Endometrial microvascular endothelial cells (primary cell): ENCODE results near the gene OR2H1. TPM values are rescaled to one million over a fixed set of nuclear protein-coding genes. Genes with fewer than 3 reads are reported as not detected.
"Not testable (repeated sequence)": the region's sequence is repeated elsewhere in the genome, so short reads cannot be mapped to it uniquely, and the experiment has no call there.

Source experiments
- in situ Hi-C: cut with HindIII; loops from 2 replicates; pipeline ENCODE4 v1.10.0; 2017; ENCODE audit warnings: low sequenced_read_pairs, low pct_unique_long_range_greater_than_20kb; ENCODE audit errors: inconsistent ontology term
- total RNA-seq: library from RNA; depleted of rRNA; stranded (reverse); fragments of >200 nt; gene quantifications from one replicate; pipeline ENCODE4 v1.2.3, GENCODE V29; 2015; ENCODE audit errors: inconsistent ontology term

Gene OR2H1
- total RNA-seq, result not detected

GRCh38 chr6:29456971-29457370 lies at the start of gene OR2H1, which contains the start of gene OR11A1:
OR2H1 (plus strand) TSS chr6:29457155; CDS start chr6:29461770, 4,615 bp downstream.
OR11A1 (minus strand) TSS chr6:29457071; CDS start chr6:29427641, 29,430 bp downstream.
- in situ Hi-C loops, result no loop called here

- in situ Hi-C loops, result no loop called here
These were observed 42.4 kb upstream of the OR2H1 start, which contains the start of gene OR12D1 for GRCh38 chr6:29414588-29414987. OR12D1 (plus strand) TSS chr6:29414928.

GRCh38 chr6:29419516-29419915 lies 37.4 kb upstream of the OR2H1 start:
- in situ Hi-C loops, result no loop called here

GRCh38 chr6:29424168-29424567 lies 32.8 kb upstream of the OR2H1 start:
- in situ Hi-C loops, result no loop called here

GRCh38 chr6:29424575-29424974 lies 32.4 kb upstream of the OR2H1 start:
- in situ Hi-C loops, result no loop called here

- in situ Hi-C loops, result no loop called here
These were observed 31.9 kb upstream of the OR2H1 start for GRCh38 chr6:29425075-29425474.

- in situ Hi-C loops, result no loop called here
These were observed 30.3 kb upstream of the OR2H1 start for GRCh38 chr6:29426654-29427053.

- in situ Hi-C loops, result not testable (repeated sequence)
These were observed 20.2 kb upstream of the OR2H1 start for GRCh38 chr6:29436730-29437129.

GRCh38 chr6:29439006-29439405 lies 17.9 kb upstream of the OR2H1 start, which contains the start of gene OR10C1:
OR10C1 (plus strand) TSS chr6:29439306; CDS start chr6:29440016, 710 bp downstream.
- in situ Hi-C loops, result no loop called here

- in situ Hi-C loops, result no loop called here
These were observed 14.2 kb upstream of the OR2H1 start for GRCh38 chr6:29442719-29443118.

GRCh38 chr6:29444031-29444430 lies 12.9 kb upstream of the OR2H1 start:
- in situ Hi-C loops, result not testable (repeated sequence)

GRCh38 chr6:29447670-29448069 lies 9.3 kb upstream of the OR2H1 start:
- in situ Hi-C loops, result no loop called here

- in situ Hi-C loops, result no loop called here
These were observed 5.3 kb upstream of the OR2H1 start for GRCh38 chr6:29451471-29452193.

- in situ Hi-C loops, result no loop called here
These were observed 4.3 kb downstream of the OR2H1 start for GRCh38 chr6:29461021-29461814.

GRCh38 chr6:29462022-29462421 lies 5.1 kb downstream of the OR2H1 start:
- in situ Hi-C loops, result no loop called here

- in situ Hi-C loops, result no loop called here
These were observed 8.3 kb downstream of the OR2H1 start for GRCh38 chr6:29465279-29465678.

GRCh38 chr6:29465801-29466200 lies 8.8 kb downstream of the OR2H1 start:
- in situ Hi-C loops, result no loop called here

GRCh38 chr6:29466241-29466640 lies 9.3 kb downstream of the OR2H1 start:
- in situ Hi-C loops, result no loop called here

GRCh38 chr6:29474996-29475395 lies 18.0 kb downstream of the OR2H1 start:
- in situ Hi-C loops, result no loop called here

- in situ Hi-C loops, result no loop called here
These were observed 21.0 kb downstream of the OR2H1 start for GRCh38 chr6:29477923-29478450.
